OCI-LY7 (cell line): ENCODE results near the gene SIRT3. TPM values are rescaled to one million over a fixed set of nuclear protein-coding genes. Genes with fewer than 3 reads are reported as not detected.
"Not testable (repeated sequence)": the region's sequence is repeated elsewhere in the genome, so short reads cannot be mapped to it uniquely, and the experiment has no call there.

ENCODE experiments used
- BruUV-seq: library from RNA; stranded (reverse); fragments of 400-500 nt; replicated peaks from 2 replicates; lab custom pipeline; 2021; lab: Mats Ljungman, UMichigan
- CTCF ChIA-PET: fragments of 300-600 bp; sonication (Branson Sonifier 250); formaldehyde crosslinking; loops from one replicate; lab custom pipeline; 2022; ENCODE audit warnings: antibody characterized with exemption; ENCODE audit not compliant: unreplicated experiment; lab: Charles Lee
- POLR2A ChIA-PET: fragments of 300-600 bp; sonication (Branson Sonifier 250); formaldehyde crosslinking; loops from one replicate; lab custom pipeline; 2022; ENCODE audit warnings: antibody characterized with exemption; lab: Charles Lee
- DNase-seq: peaks from one replicate; pipeline ENCODE4 v3.0.0-alpha.2; 2015; ENCODE audit warnings: low spot score
- H2AFZ ChIP-seq: fragments of 200-600 bp; sonication (generic), shearing (Covaris generic); 2 replicates; pipeline ENCODE4 v1.6.1; 2014; ENCODE audit warnings: mild to moderate bottlenecking, antibody characterized with exemption, low read length, moderate library complexity
- H3K27ac ChIP-seq: fragments of 200-600 bp; sonication (generic); 2 replicates; pipeline ENCODE4 v1.5.1; 2014; ENCODE audit warnings: mixed run types, low read depth, mild to moderate bottlenecking, moderate library complexity, low read length, inconsistent platforms; ENCODE audit not compliant: poor library complexity, severe bottlenecking
- H3K36me3 ChIP-seq: fragments of 200-600 bp; sonication (generic); 2 replicates; pipeline ENCODE4 v1.6.1; 2014; ENCODE audit warnings: mild to moderate bottlenecking, antibody characterized with exemption, low read length, moderate library complexity, mixed read lengths; ENCODE audit not compliant: insufficient read depth
- H3K4me1 ChIP-seq: fragments of 200-600 bp; sonication (generic); 2 replicates; pipeline ENCODE4 v1.5.1; 2014; ENCODE audit warnings: mild to moderate bottlenecking, low read length; ENCODE audit not compliant: insufficient read depth, poor library complexity, severe bottlenecking
- H3K4me2 ChIP-seq: fragments of 200-600 bp; sonication (generic); 2 replicates; pipeline ENCODE4 v1.6.1; 2014; ENCODE audit warnings: mild to moderate bottlenecking, low read length
- H3K4me3 ChIP-seq: fragments of 200-600 bp; sonication (generic); 2 replicates; pipeline ENCODE4 v1.5.1; 2014; ENCODE audit warnings: mild to moderate bottlenecking, low read depth, low read length; ENCODE audit not compliant: poor library complexity, severe bottlenecking
- H3K79me2 ChIP-seq: fragments of 200-600 bp; sonication (generic); 2 replicates; pipeline ENCODE4 v1.6.1; 2016; ENCODE audit warnings: low read depth, mild to moderate bottlenecking, low read length, moderate library complexity, mixed read lengths; ENCODE audit not compliant: insufficient read depth
- H3K9me2 ChIP-seq: fragments of 200-600 bp; sonication (generic); 2 replicates; pipeline ENCODE4 v1.6.1; 2016; ENCODE audit warnings: mild to moderate bottlenecking, low read length, mixed read lengths; ENCODE audit not compliant: insufficient read depth
- H3K9me3 ChIP-seq: fragments of 200-600 bp; sonication (generic); 2 replicates; pipeline ENCODE4 v1.6.1; 2014; ENCODE audit warnings: mild to moderate bottlenecking, mixed run types, low read length, mixed read lengths
- H4K20me1 ChIP-seq: fragments of 200-600 bp; sonication (generic); 2 replicates; pipeline ENCODE4 v1.6.1; 2014; ENCODE audit warnings: mild to moderate bottlenecking, antibody characterized with exemption, low read length, moderate library complexity, mixed read lengths; ENCODE audit not compliant: insufficient read depth
- CTCF ChIP-seq: fragments of 200-600 bp; sonication (generic); conservative IDR thresholded peaks from 2 replicates; pipeline ENCODE4 v1.5.1; 2014; ENCODE audit warnings: mild to moderate bottlenecking, antibody characterized with exemption, low read length, moderate library complexity, mixed read lengths
- EZH2phosphoT487 ChIP-seq: fragments of 200-600 bp; sonication (generic); IDR thresholded peaks from 2 replicates; pipeline ENCODE4 v1.6.1; 2018; ENCODE audit warnings: low read depth, borderline replicate concordance, mild to moderate bottlenecking, mixed run types, antibody characterized with exemption, low read length, moderate library complexity, mixed read lengths
- intact Hi-C: fragments of 100-400 bp; cut with micrococcal nuclease; formaldehyde crosslinking; loops from one replicate; pipeline ENCODE4 v1.10.0; 2022; ENCODE audit not compliant: unreplicated experiment
- total RNA-seq, 2 experiments: library from RNA; depleted of rRNA in 1 of 2; stranded (reverse); fragments of >200 nt in 1 of 2; shearing (Covaris generic) in 1 of 2; gene quantifications; 2 replicates each; pipeline ENCODE4 v1.2.3, GENCODE V29; 2014 to 2022

Gene SIRT3
- total RNA-seq, 2 experiments from 2014 or later: 8.5 to 21.0 TPM

- TF ChIP-seq CTCF: no peak
- TF ChIP-seq EZH2phosphoT487: no peak
- peaks cover 3% of the 10 kb centered on the region; the same call in 1 of the 2 replicates for H3K36me3 ChIP-seq
- CTCF ChIA-PET: no interaction called here
- POLR2A ChIA-PET: no interaction called here
- intact Hi-C loops: no loop called here
- no peaks in the 10 kb centered on the region for H4K20me1 ChIP-seq
- no peak for DNase-seq
- no TSS peak for BruUV-seq
- no peak overlapping the region for H3K4me2 ChIP-seq
- H3K4me3 ChIP-seq: no peak overlapping the region
- no peak overlapping the region for H3K27ac ChIP-seq
- no peaks in the 10 kb centered on the region for H3K9me3 ChIP-seq
- no peaks in the 10 kb centered on the region for H3K9me2 ChIP-seq
- no peaks in the 10 kb centered on the region for H3K4me1 ChIP-seq
- no peaks in the 10 kb centered on the region for H3K79me2 ChIP-seq
- H2AFZ ChIP-seq: no peak overlapping the region
Measured at GRCh38 chr11:221539-221938, 14.6 kb downstream of the SIRT3 start.

GRCh38 chr11:220641-221215, 15.4 kb downstream of the SIRT3 start:
- H3K4me1 ChIP-seq, H3K4me2 ChIP-seq, H3K36me3 ChIP-seq, H3K9me3 ChIP-seq, BruUV-seq, H3K79me2 ChIP-seq, H3K4me3 ChIP-seq, H3K27ac ChIP-seq, intact Hi-C loops, H2AFZ ChIP-seq, H3K9me2 ChIP-seq, CTCF ChIA-PET, DNase-seq, H4K20me1 ChIP-seq: not testable (repeated sequence)
- POLR2A ChIA-PET: interaction anchor here (0.5 kb wide), 1 partner anchor 17 kb away, joined by 3 read pairs; no protein-coding TSS in a partner anchor

GRCh38 chr11:218815-219593, 17.1 kb downstream of the SIRT3 start:
- Histone ChIP-seq H4K20me1 (no peaks in the 10 kb centered on the region), H3K79me2 (no peaks in the 10 kb centered on the region), H3K4me2 (no peak overlapping the region), H3K27ac (no peak overlapping the region), H3K36me3 (peaks cover 25% of the 10 kb centered on the region), H3K4me3 (no peak overlapping the region), H2AFZ (no peak overlapping the region), H3K4me1 (no peaks in the 10 kb centered on the region), H3K9me3 (no peaks in the 10 kb centered on the region), H3K9me2 (no peaks in the 10 kb centered on the region)
- POLR2A ChIA-PET: interaction anchor here (1.2 kb wide), 1 partner anchor 11 kb away, joined by 3 read pairs; no protein-coding TSS in a partner anchor
- DNase-seq: no peak
- CTCF ChIA-PET: no interaction called here
- no TSS peak for BruUV-seq
- TF ChIP-seq CTCF (no peak), EZH2phosphoT487 (no peak)
- intact Hi-C loops: no loop called here
